Left hindlimb (tissue), 1 donor: ENCODE data around the gene TMEM186.
"Not testable (repeated sequence)": the region's sequence is repeated elsewhere in the genome, so short reads cannot be mapped to it uniquely, and the experiment has no call there.

Experiments used
- DNase-seq: peaks from one replicate; pipeline ENCODE4 v3.0.0-alpha.2; 2018

TMEM186 gene

GRCh38 chr16:8797364-8798173 lies at the start of gene TMEM186, which contains the start of gene PMM2:
TSS of gene TMEM186 (minus strand) at chr16:8797639. CDS start at chr16:8797614, 25 bp downstream.
TSS of gene PMM2 (plus strand) at chr16:8797839. CDS start at chr16:8797883, 44 bp downstream.
- peak; percentile 97 for DNase-seq

- no peak for DNase-seq
Measured at GRCh38 chr16:8847145-8847544, 49.7 kb upstream of the TMEM186 start.

- DNase-seq: no peak
Measured at GRCh38 chr16:8846401-8846932, 49.0 kb upstream of the TMEM186 start.

- no peak for DNase-seq
Measured at GRCh38 chr16:8845699-8846298, 48.4 kb upstream of the TMEM186 start.

- DNase-seq: not testable (repeated sequence)
Measured at GRCh38 chr16:8843296-8843695, 45.9 kb upstream of the TMEM186 start.

GRCh38 chr16:8842016-8842415 lies 44.6 kb upstream of the TMEM186 start:
- DNase-seq: not testable (repeated sequence)

- DNase-seq: not testable (repeated sequence)
Measured at GRCh38 chr16:8837594-8837993, 40.2 kb upstream of the TMEM186 start.

- DNase-seq: not testable (repeated sequence)
Measured at GRCh38 chr16:8836797-8837196, 39.4 kb upstream of the TMEM186 start.

GRCh38 chr16:8832717-8833105 lies 35.3 kb upstream of the TMEM186 start:
- DNase-seq: no peak

GRCh38 chr16:8831871-8832716 lies 34.7 kb upstream of the TMEM186 start:
- no peak for DNase-seq

GRCh38 chr16:8831450-8831849 lies 34.0 kb upstream of the TMEM186 start:
- DNase-seq: no peak

- DNase-seq: no peak
Measured at GRCh38 chr16:8828541-8829165, 31.2 kb upstream of the TMEM186 start.

GRCh38 chr16:8826278-8826879 lies 28.9 kb upstream of the TMEM186 start:
- no peak for DNase-seq

- no peak for DNase-seq
Measured at GRCh38 chr16:8822403-8822802, 25.0 kb upstream of the TMEM186 start.

- no peak for DNase-seq
Measured at GRCh38 chr16:8819411-8820034, 22.1 kb upstream of the TMEM186 start.

- no peak for DNase-seq
Measured at GRCh38 chr16:8818504-8819270, 21.2 kb upstream of the TMEM186 start.

- DNase-seq: no peak
Measured at GRCh38 chr16:8816967-8817655, 19.7 kb upstream of the TMEM186 start.

GRCh38 chr16:8814095-8814806 lies 16.8 kb upstream of the TMEM186 start:
- no peak for DNase-seq

- DNase-seq: no peak
Measured at GRCh38 chr16:8812162-8812843, 14.9 kb upstream of the TMEM186 start.
